OCI-LY7 (cell line): Measurements from ENCODE around the gene ABCG4.

ENCODE experiments used
- CTCF ChIP-seq: fragments of 200-600 bp; sonication (generic); conservative IDR thresholded peaks from 2 replicates; pipeline ENCODE4 v1.5.1; 2014; ENCODE audit warnings: mild to moderate bottlenecking, antibody characterized with exemption, low read length, moderate library complexity, mixed read lengths
- EZH2phosphoT487 ChIP-seq: fragments of 200-600 bp; sonication (generic); IDR thresholded peaks from 2 replicates; pipeline ENCODE4 v1.6.1; 2018; ENCODE audit warnings: low read depth, borderline replicate concordance, mild to moderate bottlenecking, mixed run types, antibody characterized with exemption, low read length, moderate library complexity, mixed read lengths

- TF ChIP-seq CTCF (no peak), EZH2phosphoT487 (no peak)
Measured at GRCh38 chr11:119206511-119207414, 57.9 kb downstream of the ABCG4 start.
